ENCODE measurements around the gene CORIN.
"Not testable (repeated sequence)": the region's sequence is repeated elsewhere in the genome, so short reads cannot be mapped to it uniquely, and the experiment has no call there.

CORIN gene

GRCh38 chr4:47553329-47554125 is 284.3 kb downstream of the CORIN start:
- DNase-seq = no peak

GRCh38 chr4:47551682-47552081 is 286.2 kb downstream of the CORIN start:
- no peak for DNase-seq

- no peak for DNase-seq
Observed at GRCh38 chr4:47550899-47551548, 286.8 kb downstream of the CORIN start.

- DNase-seq = not testable (repeated sequence)
Observed at GRCh38 chr4:47550357-47550756, 287.5 kb downstream of the CORIN start.
